Esophagus muscularis mucosa (tissue), 3 donors: ENCODE data around the gene SHMT2.

Experiments used
- CTCF ChIP-seq, 3 experiments: fragments of 200-600 bp in 2 of 3; fragments of 450-650 bp in 1 of 3; sonication (generic) in 2 of 3; IDR thresholded peaks; one replicate each; pipeline ENCODE4 v1.5.1; 2017 to 2019; ENCODE audit warnings: antibody characterized with exemption in 3 of 3, mild to moderate bottlenecking in 2 of 3, moderate library complexity in 1 of 3
- POLR2AphosphoS5 ChIP-seq, 2 donors: sonication (generic); formaldehyde crosslinking; IDR thresholded peaks; one replicate each; pipeline ENCODE4 v1.6.1; 2017; ENCODE audit warnings: antibody characterized with exemption in 2 of 2

GRCh38 chr12:57196956-57197355 is 32.6 kb upstream of the SHMT2 start:
- TF ChIP-seq POLR2AphosphoS5 (IDR thresholded peaks at IDR 0.05) = no peak
- TF ChIP-seq CTCF (IDR thresholded peaks at IDR 0.05) = no peak
